Brain pericyte (primary cell): Measurements from ENCODE around the gene MMP10.

ENCODE experiments used
- DNase-seq: peaks from one replicate; pipeline ENCODE4 v3.0.0-alpha.2; 2012; ENCODE audit warnings: low read depth, low spot score

Gene MMP10

GRCh38 chr11:102729849-102730815 is 50.3 kb downstream of the MMP10 start:
- no peak for DNase-seq

DNA sequence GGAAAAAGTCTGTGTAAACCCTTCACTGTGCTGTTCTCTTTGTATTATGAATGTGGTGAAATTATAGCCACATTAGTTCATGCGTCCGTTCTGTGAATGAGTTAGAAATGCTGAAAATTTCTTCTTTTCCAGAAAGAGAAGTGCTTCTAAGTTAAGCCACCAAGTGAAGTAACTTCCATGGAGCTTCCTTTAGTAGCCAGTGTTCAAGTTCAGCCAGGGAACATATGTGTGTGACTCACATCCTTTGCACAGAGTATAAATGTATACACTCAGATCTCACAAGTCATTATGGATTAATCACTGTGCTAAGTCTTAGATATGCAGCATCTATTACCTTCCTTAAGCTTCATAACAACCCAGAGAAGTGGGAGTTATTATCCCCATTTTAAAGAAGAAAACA is 52.5 kb downstream of the MMP10 start:
- no peak for DNase-seq

DNA sequence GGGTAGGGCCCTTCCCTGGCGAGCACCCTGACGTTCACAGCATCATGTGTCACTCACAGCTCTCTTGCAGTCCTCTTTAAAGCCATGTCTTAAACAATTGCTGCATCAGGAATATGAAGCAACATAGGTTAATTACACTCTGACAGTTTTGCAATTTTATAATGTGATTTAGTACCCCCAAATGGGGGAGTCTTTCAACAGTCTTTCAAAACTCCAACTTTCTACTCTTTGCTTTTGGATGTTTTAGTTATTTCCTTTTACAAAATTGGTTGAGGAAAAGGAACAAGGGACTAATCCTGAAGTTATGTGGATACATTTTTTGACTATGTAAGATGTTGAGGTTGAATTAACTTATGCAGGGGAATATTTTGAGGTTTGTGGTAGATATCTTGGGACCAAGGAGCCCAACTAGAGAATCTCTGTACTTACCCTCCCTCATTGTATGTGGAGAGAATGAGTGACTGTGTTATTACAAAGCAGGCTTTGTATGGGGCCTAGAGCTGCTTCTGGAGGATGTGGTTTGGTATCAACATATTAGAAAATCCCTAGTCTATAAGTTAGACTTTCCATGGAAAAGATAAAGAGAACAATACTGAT is 55.4 kb downstream of the MMP10 start, which contains the start of gene MMP8:
TSS of gene MMP8 (minus strand) at position 51 of the 597 bp plus-strand sequence. CDS start 99 bp downstream, outside the sequence.
- DNase-seq, result no peak

GRCh38 chr11:102722821-102723220 is 57.6 kb downstream of the MMP10 start:
- no peak for DNase-seq
